Ishikawa (cell line): ENCODE results near the gene OTOP2.

Experiments used
- NFIC ChIP-seq: IDR thresholded peaks from 2 replicates; pipeline ENCODE4 v1.6.1; 2012
- USF1 ChIP-seq: IDR thresholded peaks from 2 replicates; pipeline ENCODE4 v1.6.1; 2012

DNA sequence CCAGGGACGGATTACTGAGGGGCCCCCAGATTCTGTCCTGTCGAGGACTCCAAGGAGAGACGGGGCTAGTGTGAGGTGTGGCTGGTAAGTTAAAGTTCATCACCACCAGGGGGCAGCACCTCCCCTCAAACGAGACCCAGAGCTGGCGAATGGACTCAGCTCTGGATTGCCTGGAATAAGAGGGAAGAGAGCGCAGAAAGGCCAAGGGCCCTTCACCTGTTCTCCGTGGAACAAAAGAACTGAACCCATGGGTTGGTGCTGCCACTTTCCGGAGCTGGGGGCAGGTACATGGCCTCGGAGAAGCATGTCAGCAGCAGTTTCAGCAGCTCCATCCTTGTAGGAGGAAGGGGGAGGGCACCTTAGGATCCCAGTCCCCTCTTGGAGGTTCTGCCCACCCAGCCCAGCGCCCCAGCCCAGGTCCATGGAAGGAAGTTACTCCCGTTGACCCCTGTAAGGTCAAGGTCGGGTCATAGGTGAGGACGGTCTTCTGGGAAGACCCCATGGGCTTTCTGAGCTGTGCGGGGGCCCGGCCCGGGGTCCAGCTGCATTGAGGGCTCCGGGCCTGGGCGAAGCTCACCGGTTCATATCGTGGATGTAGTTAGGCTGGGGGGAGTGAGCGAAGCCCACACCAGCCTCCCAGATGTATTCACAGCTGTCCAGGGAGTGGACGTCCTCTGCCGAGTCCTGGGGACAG is 37.7 kb downstream of the OTOP2 start:
- TF ChIP-seq USF1 (no peak), NFIC (no peak)
